H9 (cell line): Measurements from ENCODE around the gene LHFPL5. TPM values are rescaled to one million over a fixed set of nuclear protein-coding genes. Genes with fewer than 3 reads are reported as not detected.

Experiments used
- DNase-seq: peaks from one replicate; pipeline ENCODE4 v3.0.0-alpha.2; 2017
- H2AFZ ChIP-seq: one replicate; pipeline ENCODE4 v1.6.1; 2013; ENCODE audit warnings: mild to moderate bottlenecking, low read length, control low read depth, moderate library complexity
- H2AK5ac ChIP-seq: 2 replicates; pipeline ENCODE4 v1.6.1; 2013; ENCODE audit warnings: low read length, control low read depth, mixed read lengths; ENCODE audit not compliant: insufficient read length
- H2BK120ac ChIP-seq: one replicate; pipeline ENCODE4 v1.6.1; 2013; ENCODE audit warnings: low read depth, mild to moderate bottlenecking, low read length, control low read depth, inconsistent platforms; ENCODE audit not compliant: poor library complexity, severe bottlenecking
- H2BK12ac ChIP-seq: 2 replicates; pipeline ENCODE4 v1.6.1; 2013; ENCODE audit warnings: low read length, control low read depth, mixed read lengths, low read depth; ENCODE audit not compliant: insufficient read length
- H2BK15ac ChIP-seq: 2 replicates; pipeline ENCODE4 v1.6.1; 2013; ENCODE audit warnings: low read depth, low read length, control low read depth
- H2BK20ac ChIP-seq: one replicate; pipeline ENCODE4 v1.6.1; 2013; ENCODE audit warnings: low read depth, mild to moderate bottlenecking, low read length, control low read depth, inconsistent platforms; ENCODE audit not compliant: poor library complexity, severe bottlenecking
- H2BK5ac ChIP-seq: 2 replicates; pipeline ENCODE4 v1.6.1; 2013; ENCODE audit warnings: low read length, control low read depth, mixed read lengths; ENCODE audit not compliant: insufficient read length
- H3K14ac ChIP-seq: 2 replicates; pipeline ENCODE4 v1.6.1; 2013; ENCODE audit warnings: low read length, control low read depth; ENCODE audit not compliant: insufficient read depth
- H3K18ac ChIP-seq: 2 replicates; pipeline ENCODE4 v1.6.1; 2013; ENCODE audit warnings: low read depth, mild to moderate bottlenecking, mixed read lengths, low read length, control low read depth; ENCODE audit not compliant: insufficient read length
- H3K23ac ChIP-seq: 2 replicates; pipeline ENCODE4 v1.6.1; 2013; ENCODE audit warnings: low read length, control low read depth, mixed read lengths, low read depth; ENCODE audit not compliant: insufficient read length
- H3K23me2 ChIP-seq: 2 replicates; pipeline ENCODE4 v1.6.1; 2013; ENCODE audit warnings: low read depth, mild to moderate bottlenecking, mixed read lengths, low read length, control low read depth; ENCODE audit not compliant: insufficient read length, poor library complexity, severe bottlenecking
- H3K27ac ChIP-seq: 2 replicates; pipeline ENCODE4 v1.5.1; 2013; ENCODE audit warnings: low read length, control low read depth, mixed read lengths, low read depth; ENCODE audit not compliant: insufficient read length
- H3K27me3 ChIP-seq: 2 replicates; pipeline ENCODE4 v1.6.1; 2013; ENCODE audit warnings: low read length, control low read depth, inconsistent platforms; ENCODE audit not compliant: insufficient read depth
- H3K4ac ChIP-seq: 2 replicates; pipeline ENCODE4 v1.6.1; 2013; ENCODE audit warnings: low read depth, mild to moderate bottlenecking, control low read depth, inconsistent platforms, low read length, moderate library complexity
- H3K4me1 ChIP-seq: 2 replicates; pipeline ENCODE4 v1.6.1; 2013; ENCODE audit warnings: low read length, control low read depth, inconsistent platforms; ENCODE audit not compliant: insufficient read depth
- H3K4me2 ChIP-seq: 2 replicates; pipeline ENCODE4 v1.6.1; 2013; ENCODE audit warnings: low read length, control low read depth, mixed read lengths; ENCODE audit not compliant: insufficient read length, insufficient read depth
- H3K56ac ChIP-seq: 2 replicates; pipeline ENCODE4 v1.6.1; 2013; ENCODE audit warnings: low read depth, mild to moderate bottlenecking, mixed read lengths, low read length, control low read depth; ENCODE audit not compliant: insufficient read length
- H3K79me1 ChIP-seq: 2 replicates; pipeline ENCODE4 v1.6.1; 2013; ENCODE audit warnings: low read depth, mild to moderate bottlenecking, moderate library complexity, low read length, control low read depth, inconsistent platforms; ENCODE audit not compliant: insufficient read depth, poor library complexity, severe bottlenecking
- H3K79me2 ChIP-seq: 2 replicates; pipeline ENCODE4 v1.6.1; 2013; ENCODE audit warnings: low read length, control low read depth, inconsistent platforms; ENCODE audit not compliant: insufficient read depth
- H3K9ac ChIP-seq: 2 replicates; pipeline ENCODE4 v1.6.1; 2013; ENCODE audit warnings: low read length, control low read depth, mixed read lengths; ENCODE audit not compliant: insufficient read length; ENCODE audit errors: extremely low read depth
- H3K9me3 ChIP-seq: one replicate; pipeline ENCODE4 v1.6.1; 2013; ENCODE audit warnings: low read depth, low read length, inconsistent platforms; ENCODE audit not compliant: control insufficient read depth
- H3T11ph ChIP-seq: one replicate; pipeline ENCODE4 v1.6.1; 2013; ENCODE audit warnings: mild to moderate bottlenecking, low read length, control low read depth, inconsistent platforms
- H4K20me1 ChIP-seq: one replicate; pipeline ENCODE4 v1.6.1; 2013; ENCODE audit not compliant: control insufficient read depth, insufficient read length, insufficient read depth
- H4K5ac ChIP-seq: 2 replicates; pipeline ENCODE4 v1.6.1; 2013; ENCODE audit warnings: low read depth, mild to moderate bottlenecking, mixed read lengths, low read length, control low read depth; ENCODE audit not compliant: insufficient read length
- H4K8ac ChIP-seq: replicated peaks from 2 replicates; pipeline ENCODE4 v1.6.1; 2013; ENCODE audit warnings: low read length, control low read depth, mixed read lengths, low read depth; ENCODE audit not compliant: insufficient read length
- H4K91ac ChIP-seq: 2 replicates; pipeline ENCODE4 v1.6.1; 2013; ENCODE audit warnings: low read depth, mild to moderate bottlenecking, moderate library complexity, mixed read lengths, low read length, control low read depth; ENCODE audit not compliant: insufficient read length
- H3K27ac Mint-ChIP-seq, 3 experiments: 2 replicates in 2 of 3; 3 replicates in 1 of 3; pipeline ENCODE4 v1.8.0; 2020 to 2021; ENCODE audit warnings: mixed read lengths in 3 of 3, mild to moderate bottlenecking in 1 of 3, moderate library complexity in 1 of 3
- H3K27me3 Mint-ChIP-seq: 2 replicates; pipeline ENCODE4 v1.8.0; 2021; ENCODE audit warnings: low read depth, mild to moderate bottlenecking, moderate library complexity, mixed read lengths
- H3K36me3 Mint-ChIP-seq, 3 experiments: 2 replicates in 2 of 3; 3 replicates in 1 of 3; pipeline ENCODE4 v1.8.0; 2020 to 2021; ENCODE audit warnings: low read depth in 3 of 3, mixed read lengths in 3 of 3; ENCODE audit not compliant: insufficient read depth in 1 of 3
- H3K4me1 Mint-ChIP-seq, 2 experiments: 2 replicates each; pipeline ENCODE4 v1.8.0; 2020; ENCODE audit warnings: mixed read lengths in 2 of 2
- H3K4me3 Mint-ChIP-seq, 2 experiments: 2 replicates in 1 of 2; 3 replicates in 1 of 2; pipeline ENCODE4 v1.8.0; 2020 to 2021; ENCODE audit warnings: mild to moderate bottlenecking in 2 of 2, mixed read lengths in 2 of 2, moderate library complexity in 1 of 2
- H3K9me3 Mint-ChIP-seq, 2 experiments: 2 replicates in 1 of 2; 3 replicates in 1 of 2; pipeline ENCODE4 v1.8.0; 2020; ENCODE audit warnings: mild to moderate bottlenecking in 2 of 2, mixed read lengths in 2 of 2, moderate library complexity in 1 of 2
- CTCF ChIP-seq: fragments of 200-600 bp; sonication (generic); conservative IDR thresholded peaks from 3 replicates; pipeline ENCODE4 v1.8.0; 2021; ENCODE audit warnings: antibody characterized with exemption, mild to moderate bottlenecking
- WGBS: extraction: QIAGEN DNeasy Blood & Tissue Kit; methylation state at CpG from one replicate; pipeline ENCODE4 v1.1.7; 2013; ENCODE audit warnings: missing lambda C conversion rate, low lambda C conversion rate, mixed read lengths; ENCODE audit not compliant: insufficient read length; ENCODE audit errors: extremely low coverage; 5-methylcytosine and 5-hydroxymethylcytosine counted together
- total RNA-seq: library from RNA; stranded (reverse); gene quantifications from 2 replicates; pipeline ENCODE4 v1.2.1, GENCODE V29; 2021

The LHFPL5 gene
- total RNA-seq, 1 experiment from 2014 or later, result not detected

GRCh38 chr6:35759426-35759825 is 45.7 kb upstream of the LHFPL5 start:
- no peaks in the 10 kb centered on the region; the same call in 1 of the 2 replicates for H3K27me3 Mint-ChIP-seq
- Histone ChIP-seq H3K23me2 (peaks cover 9% of the 10 kb centered on the region), H2AFZ (no peak overlapping the region), H3K23ac (no peak overlapping the region), H2BK120ac (no peak overlapping the region), H3K4me1 (peaks cover 15% of the 10 kb centered on the region; the same call in 1 of the 2 replicates), H4K5ac (no peak overlapping the region), H2BK12ac (no peak overlapping the region), H2BK5ac (no peak overlapping the region), H3K27ac (no peak overlapping the region), H4K91ac (no peak overlapping the region), H3K14ac (no peak overlapping the region), H3K56ac (no peak overlapping the region), H3K4ac (no peak overlapping the region), H2BK15ac (no peak overlapping the region), H4K20me1 (no peaks in the 10 kb centered on the region), H2AK5ac (no peak overlapping the region), H3K9me3 (no peaks in the 10 kb centered on the region), H3K79me1 (no peaks in the 10 kb centered on the region), H2BK20ac (no peak overlapping the region), H4K8ac (no peak overlapping the region), H3K4me2 (no peak overlapping the region), H3K9ac (no peak overlapping the region), H3T11ph (peak overlapping the region; percentile 11), H3K27me3 (no peaks in the 10 kb centered on the region), H3K79me2 (no peaks in the 10 kb centered on the region), H3K18ac (no peak overlapping the region)
- no peak overlapping the region for H3K4me3 Mint-ChIP-seq
- DNase-seq, result no peak
- H3K4me1 Mint-ChIP-seq, result peaks cover 61% of the 10 kb centered on the region in 2 experiments
- TF ChIP-seq CTCF, result no peak
- H3K27ac Mint-ChIP-seq, result peak overlapping the region in 1 of 3 experiments; percentile 42; a peak in 1 of 7 replicates
- peaks cover 0 to 10% (median 0%) of the 10 kb centered on the region in 3 experiments; a peak in 4 of 7 replicates for H3K36me3 Mint-ChIP-seq
- WGBS, result no CpG with 5 or more reads among the region's 3 CpGs
- peaks cover 0 to 4% of the 10 kb centered on the region in 2 experiments; a peak in 2 of 5 replicates for H3K9me3 Mint-ChIP-seq
